Peyer's patch (tissue), 4 donors: Measurements from ENCODE around the gene ISCA2.

Experiments used
- POLR2A ChIP-seq, 2 donors: fragments of 450-650 bp; IDR thresholded peaks; one replicate each; pipeline ENCODE4 v1.5.1; 2017; ENCODE audit warnings: antibody characterized with exemption in 2 of 2, mild to moderate bottlenecking in 2 of 2, moderate library complexity in 2 of 2
- TF ChIP-seq, protein P1 (sequence below), 6 experiments: fragments of 450-650 bp in 4 of 6; fragments of 200-600 bp in 2 of 6; sonication (generic) in 1 of 6; IDR thresholded peaks; one replicate each; pipeline ENCODE4 v1.5.1; 2017 to 2019; ENCODE audit warnings: antibody characterized with exemption in 6 of 6, mild to moderate bottlenecking in 3 of 6, moderate library complexity in 1 of 6

DNA sequence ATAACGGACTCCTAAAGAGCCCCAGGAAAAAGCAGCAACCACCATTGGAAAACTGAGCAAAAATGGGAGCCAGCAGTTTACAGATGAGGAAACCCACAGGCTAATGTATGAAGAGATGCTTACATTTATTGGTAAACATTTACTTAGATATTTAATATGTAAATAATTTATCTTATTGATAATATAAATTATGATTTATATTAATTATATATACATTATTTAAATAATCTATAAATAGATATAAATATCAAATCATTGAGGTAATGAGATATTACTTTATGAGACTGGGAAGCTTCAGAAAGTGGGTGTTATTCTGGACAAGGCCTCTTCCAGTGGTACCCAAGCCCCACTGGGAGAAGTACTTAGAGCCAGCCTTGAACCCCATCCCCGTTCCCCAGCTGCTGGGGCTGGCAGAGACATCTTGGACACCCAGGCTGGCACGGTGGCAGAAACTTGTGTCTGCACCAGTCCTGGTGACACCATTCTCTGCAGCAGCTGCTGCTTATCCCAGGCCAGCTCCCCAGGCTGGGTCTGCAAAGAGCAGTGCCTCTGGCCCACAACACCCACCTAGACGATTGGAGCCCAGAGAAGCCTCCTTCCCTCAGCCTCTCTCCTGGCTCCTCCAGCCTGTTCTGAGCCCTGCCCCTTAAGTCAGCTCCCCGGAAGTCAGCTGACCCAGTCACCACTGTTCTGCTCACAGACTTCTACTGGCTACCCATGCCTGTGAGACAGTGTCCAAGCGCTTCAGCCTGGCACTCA, 25.9 kb downstream of the ISCA2 start:
- TF ChIP-seq, protein P1, sequence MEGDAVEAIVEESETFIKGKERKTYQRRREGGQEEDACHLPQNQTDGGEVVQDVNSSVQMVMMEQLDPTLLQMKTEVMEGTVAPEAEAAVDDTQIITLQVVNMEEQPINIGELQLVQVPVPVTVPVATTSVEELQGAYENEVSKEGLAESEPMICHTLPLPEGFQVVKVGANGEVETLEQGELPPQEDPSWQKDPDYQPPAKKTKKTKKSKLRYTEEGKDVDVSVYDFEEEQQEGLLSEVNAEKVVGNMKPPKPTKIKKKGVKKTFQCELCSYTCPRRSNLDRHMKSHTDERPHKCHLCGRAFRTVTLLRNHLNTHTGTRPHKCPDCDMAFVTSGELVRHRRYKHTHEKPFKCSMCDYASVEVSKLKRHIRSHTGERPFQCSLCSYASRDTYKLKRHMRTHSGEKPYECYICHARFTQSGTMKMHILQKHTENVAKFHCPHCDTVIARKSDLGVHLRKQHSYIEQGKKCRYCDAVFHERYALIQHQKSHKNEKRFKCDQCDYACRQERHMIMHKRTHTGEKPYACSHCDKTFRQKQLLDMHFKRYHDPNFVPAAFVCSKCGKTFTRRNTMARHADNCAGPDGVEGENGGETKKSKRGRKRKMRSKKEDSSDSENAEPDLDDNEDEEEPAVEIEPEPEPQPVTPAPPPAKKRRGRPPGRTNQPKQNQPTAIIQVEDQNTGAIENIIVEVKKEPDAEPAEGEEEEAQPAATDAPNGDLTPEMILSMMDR (IDR thresholded peaks at IDR 0.05) = no peak
- TF ChIP-seq POLR2A (IDR thresholded peaks at IDR 0.05) = no peak
